NOMO-1 (cell line): ENCODE measurements around the gene ATP13A4.
A peak's percentile ranks its signal among the peaks of the same experiment; 100 is the strongest.

Experiments
- DNase-seq, 2 experiments: peaks; one replicate each; lab custom pipeline; 2025; ENCODE audit not compliant: unreplicated experiment in 2 of 2; lab: John Stamatoyannopoulos, UW

ATP13A4 gene

GRCh38 chr3:193502871-193503270, 51.8 kb downstream of the ATP13A4 start:
- DNase-seq: no peak

DNA sequence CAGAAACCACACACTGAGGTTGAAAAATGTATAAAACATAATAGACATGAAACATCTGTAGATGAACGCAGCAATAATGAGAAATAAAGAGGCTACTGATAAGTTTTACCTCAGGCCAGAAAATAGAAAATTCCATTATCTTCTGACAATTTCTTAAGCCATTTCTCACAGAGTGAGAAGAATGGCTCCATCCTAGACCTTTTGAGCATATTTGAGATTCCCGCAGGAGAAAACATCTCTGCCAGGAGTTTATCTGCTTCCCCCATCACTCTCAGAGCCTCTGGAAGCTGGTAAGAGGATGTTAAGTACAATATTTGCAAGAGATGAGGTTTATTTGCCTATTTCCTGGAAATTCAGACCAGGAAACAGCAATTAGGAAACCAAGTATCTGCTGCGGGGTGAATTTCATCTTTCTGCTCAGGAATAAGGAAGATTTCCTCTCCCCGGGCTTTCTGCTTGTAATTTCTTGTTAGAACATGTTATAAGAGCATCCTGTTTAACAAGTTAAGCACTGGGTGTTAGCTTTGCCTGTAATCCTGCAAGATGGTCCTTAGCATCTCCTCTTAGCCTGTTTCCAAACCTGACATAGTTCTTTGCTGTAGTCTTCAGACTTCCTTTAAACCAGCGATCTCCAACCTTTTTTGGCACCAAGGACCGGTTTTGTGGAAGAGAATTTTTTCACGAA, 54.8 kb downstream of the ATP13A4 start:
- no peak for DNase-seq

DNA sequence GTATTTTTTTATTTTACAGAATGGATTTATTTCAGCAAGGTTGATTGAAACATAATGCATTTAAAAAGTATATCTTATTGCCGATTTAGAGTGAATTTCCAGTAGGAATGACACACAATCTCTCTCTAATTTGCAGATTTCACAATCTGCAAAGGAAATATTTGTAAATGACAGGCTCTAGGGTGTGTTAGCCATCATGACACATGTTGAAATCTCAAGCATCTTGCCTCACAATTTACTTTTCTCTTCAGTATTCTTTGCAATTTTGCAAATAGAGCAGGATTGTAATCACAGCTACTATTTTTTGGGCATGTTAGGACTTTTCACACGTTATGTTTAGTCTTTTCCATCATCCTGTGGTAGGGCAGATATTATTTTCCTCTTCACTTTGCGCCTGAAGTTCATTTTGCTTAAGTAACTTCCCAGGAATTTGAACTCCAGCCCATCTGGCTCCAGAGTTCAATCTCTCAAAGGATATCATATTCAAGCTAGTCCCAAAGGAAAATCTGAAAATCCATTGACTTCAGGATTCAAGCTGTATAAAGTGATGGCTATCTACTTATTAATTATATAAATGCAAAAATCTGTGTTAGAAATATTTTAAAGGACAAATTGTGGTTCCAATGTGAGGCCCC, 55.4 kb downstream of the ATP13A4 start:
- DNase-seq: peak; percentile 75 to 88

- peak; percentile 76 to 89 for DNase-seq
These were observed 56.5 kb downstream of the ATP13A4 start for GRCh38 chr3:193498215-193498614.

GRCh38 chr3:193496658-193497057, 58.0 kb downstream of the ATP13A4 start:
- no peak for DNase-seq

GRCh38 chr3:193491026-193491425, 63.7 kb downstream of the ATP13A4 start:
- DNase-seq: no peak

GRCh38 chr3:193490580-193490979, 64.1 kb downstream of the ATP13A4 start:
- DNase-seq: no peak

DNA sequence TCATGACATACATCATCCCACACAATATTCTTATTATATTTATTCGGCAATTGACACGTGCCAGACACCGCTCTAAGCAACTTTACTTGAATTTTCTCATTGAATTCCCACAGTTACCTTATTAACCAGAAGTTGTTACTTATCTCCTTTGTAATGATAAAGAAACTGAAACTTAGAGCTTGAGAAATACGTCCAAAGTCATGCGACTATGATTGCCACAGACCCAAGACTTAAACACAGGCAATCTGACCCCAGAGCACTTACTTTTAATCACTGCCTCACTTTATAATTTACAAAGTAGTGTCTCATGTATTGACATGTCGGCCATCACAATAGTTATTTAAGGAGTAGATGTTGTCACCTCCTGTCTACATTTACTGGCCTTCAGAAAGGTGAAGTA, 64.7 kb downstream of the ATP13A4 start:
- peak; percentile 46 to 90 for DNase-seq

DNA sequence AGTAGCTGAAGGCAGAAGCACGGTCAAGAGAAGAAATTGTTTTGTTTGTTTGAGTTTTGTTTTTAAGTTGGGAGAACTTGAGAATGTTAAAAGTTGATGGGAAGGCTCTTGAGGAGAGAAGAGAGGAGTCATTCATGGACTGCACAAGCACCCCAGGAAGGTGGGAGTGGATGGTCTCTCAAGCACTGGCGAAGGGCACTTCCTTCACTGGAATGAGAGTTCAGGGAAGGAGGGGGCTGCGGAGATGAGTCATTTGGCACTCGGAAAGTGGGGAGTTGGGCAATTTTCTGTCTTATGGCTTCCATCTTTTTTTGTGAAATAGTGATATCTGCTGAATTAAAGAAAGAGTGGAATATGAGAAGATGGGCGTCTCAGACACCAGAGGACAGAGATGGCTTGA, 66.0 kb downstream of the ATP13A4 start:
- no peak for DNase-seq

- DNase-seq: no peak
These were observed 70.6 kb downstream of the ATP13A4 start for GRCh38 chr3:193483988-193484539.

DNA sequence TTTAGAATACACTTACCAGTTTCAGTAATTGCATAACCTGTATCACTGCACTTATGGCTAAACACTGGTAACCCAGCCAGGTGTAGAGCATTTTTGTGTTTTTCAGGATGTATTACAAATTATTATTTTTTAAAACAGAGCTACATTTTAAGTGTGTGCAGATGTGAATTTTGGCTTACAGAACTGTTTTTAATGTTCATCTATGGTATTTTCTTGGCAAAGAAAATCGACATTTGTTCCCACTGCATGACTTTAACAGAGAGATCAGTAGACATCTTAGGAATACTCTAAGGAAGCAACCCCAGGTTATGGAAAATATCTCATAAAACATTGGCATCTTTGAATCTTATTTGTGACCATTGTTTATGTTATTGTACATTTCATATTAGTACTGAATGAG, 73.3 kb downstream of the ATP13A4 start:
- DNase-seq: no peak

DNA sequence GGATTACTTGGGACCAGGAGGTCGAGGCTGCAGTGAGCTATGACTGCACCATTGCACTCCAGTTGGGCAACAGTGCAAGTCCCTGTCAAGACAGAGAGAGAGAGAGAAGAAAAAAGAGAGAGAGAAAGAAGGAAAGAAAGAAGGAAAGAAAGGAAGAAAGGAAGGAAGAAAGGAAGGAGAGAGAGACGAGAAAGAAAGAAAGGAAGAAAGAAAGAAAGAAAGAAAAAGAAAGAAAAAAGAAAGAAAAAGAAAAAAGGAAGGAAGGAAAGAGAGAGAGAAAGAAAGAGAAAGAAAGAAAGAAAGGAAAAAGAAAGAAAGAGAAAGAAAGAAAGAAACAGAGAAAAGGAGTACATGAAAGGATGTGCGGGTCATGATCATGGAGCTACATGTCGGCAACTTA, 80.2 kb downstream of the ATP13A4 start:
- DNase-seq: no peak

GRCh38 chr3:193470710-193471109, 84.0 kb downstream of the ATP13A4 start:
- no peak for DNase-seq

GRCh38 chr3:193465992-193466608, 88.6 kb downstream of the ATP13A4 start:
- DNase-seq: no peak

DNA sequence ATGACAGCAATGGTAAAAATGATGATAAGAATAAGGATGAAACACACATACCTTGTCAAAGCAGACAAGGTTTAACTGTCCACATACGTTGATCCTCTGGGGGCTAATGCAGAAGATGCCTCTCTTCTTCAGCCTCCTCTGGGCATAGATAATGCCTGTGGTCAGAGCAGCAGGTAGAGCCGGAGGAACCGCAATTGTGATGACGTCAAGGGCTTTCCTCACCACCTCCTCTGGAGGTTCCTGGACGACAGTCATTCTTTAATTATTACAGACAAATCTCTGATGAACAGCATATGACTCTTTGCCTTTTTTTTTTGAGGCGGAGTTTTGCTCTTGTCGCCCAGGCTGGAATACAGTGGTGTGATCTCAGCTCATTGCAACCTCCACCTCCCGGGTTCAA, 89.8 kb downstream of the ATP13A4 start:
- no peak for DNase-seq

GRCh38 chr3:193457526-193457925, 97.2 kb downstream of the ATP13A4 start:
- no peak for DNase-seq

DNA sequence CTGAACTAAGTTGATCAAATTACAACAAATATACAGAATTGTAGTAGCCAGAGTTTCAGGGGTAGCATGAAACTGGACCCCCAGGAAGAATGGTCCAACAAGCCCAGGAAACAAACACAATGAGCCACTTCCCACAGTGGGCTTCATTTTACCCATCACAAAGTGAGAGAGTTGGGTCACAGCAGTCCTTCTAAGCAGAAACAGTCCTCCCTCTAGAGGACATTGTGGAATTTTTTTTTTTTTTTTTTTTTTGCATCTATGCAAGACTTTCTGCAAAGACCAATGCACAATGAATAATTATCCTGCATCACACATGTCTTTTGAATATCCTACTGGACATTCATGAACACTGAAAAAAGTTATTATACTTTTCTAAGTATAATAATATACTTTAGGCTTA, 102.4 kb downstream of the ATP13A4 start:
- DNase-seq: no peak

DNA sequence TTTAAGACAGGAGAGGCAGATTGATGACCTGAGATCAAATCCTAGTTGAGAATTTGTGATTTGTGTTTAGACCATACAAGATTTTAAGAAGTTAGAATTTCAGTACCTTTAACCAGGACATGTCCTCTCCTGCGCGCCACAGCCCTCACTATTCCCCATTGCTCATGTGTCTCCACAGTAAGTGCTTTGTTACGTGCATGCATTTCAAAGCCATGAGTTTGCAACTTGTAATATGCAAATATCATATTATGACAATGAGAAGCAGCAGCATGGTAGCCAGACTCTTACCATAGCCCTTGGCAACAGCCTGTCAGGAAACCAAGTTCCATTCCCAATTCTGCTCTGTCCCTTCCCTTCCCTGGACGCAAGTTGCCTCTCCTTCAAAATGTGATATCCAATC, 102.8 kb downstream of the ATP13A4 start:
- DNase-seq: no peak

DNA sequence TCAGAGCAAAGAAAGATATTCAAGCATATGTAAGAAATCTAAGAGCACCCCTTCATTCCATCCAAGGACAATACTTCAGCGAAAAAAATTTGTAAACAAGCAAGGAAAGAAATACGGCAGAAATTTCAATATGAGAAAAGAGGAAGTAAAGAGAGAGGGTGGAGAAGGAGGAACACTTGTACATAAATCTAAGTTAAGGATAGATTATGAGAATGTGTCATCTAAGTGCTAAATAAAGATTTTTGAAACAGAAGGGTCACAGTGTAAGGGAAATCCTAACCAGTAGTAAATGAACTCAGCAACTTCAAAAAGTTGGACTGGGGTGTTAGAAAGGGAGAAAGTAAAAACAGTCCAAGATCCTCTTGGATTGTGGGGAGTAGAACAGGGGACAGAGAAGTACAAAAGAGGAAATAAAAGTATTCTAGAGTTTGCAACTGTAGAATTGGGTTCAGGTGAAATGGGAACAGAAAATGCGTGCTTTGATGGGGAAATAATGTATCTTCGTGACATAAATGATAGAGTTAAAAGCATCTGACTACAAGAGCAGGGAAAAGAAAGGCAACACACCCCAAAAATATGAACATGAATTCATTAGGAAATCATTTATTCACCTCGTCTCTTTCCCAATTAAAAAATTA, 107.6 kb downstream of the ATP13A4 start:
- peak; percentile 88 to 96 for DNase-seq

- no peak for DNase-seq
These were observed 115.3 kb downstream of the ATP13A4 start for GRCh38 chr3:193439423-193439822.

- no peak for DNase-seq
These were observed 135.9 kb downstream of the ATP13A4 start for GRCh38 chr3:193418576-193419373.
